Endometrium (tissue), 2 donors: ENCODE results near the gene DAPK1.

ENCODE experiments used
- FAIRE-seq: peaks from 2 replicates; lab custom pipeline; 2012; peaks lifted over from hg19 to GRCh38; lab: Jason Lieb, UNC
- donor health status: control.
- donor health status: control.

DAPK1 gene

GRCh38 chr9:87613265-87614111 lies 115.8 kb downstream of the DAPK1 start:
- FAIRE-seq: no peak

GRCh38 chr9:87614397-87614796 lies 116.7 kb downstream of the DAPK1 start:
- FAIRE-seq: no peak

- FAIRE-seq: no peak
Measured at GRCh38 chr9:87615136-87615535, 117.5 kb downstream of the DAPK1 start.

- no peak for FAIRE-seq
Measured at GRCh38 chr9:87615547-87616148, 118.0 kb downstream of the DAPK1 start.

- FAIRE-seq: no peak
Measured at GRCh38 chr9:87618226-87618625, 120.6 kb downstream of the DAPK1 start.

GRCh38 chr9:87618931-87619330 lies 121.3 kb downstream of the DAPK1 start:
- no peak for FAIRE-seq

GRCh38 chr9:87619346-87619745 lies 121.7 kb downstream of the DAPK1 start:
- FAIRE-seq: no peak

GRCh38 chr9:87620731-87621322 lies 123.2 kb downstream of the DAPK1 start:
- no peak for FAIRE-seq

- no peak for FAIRE-seq
Measured at GRCh38 chr9:87622098-87622497, 124.4 kb downstream of the DAPK1 start.

GRCh38 chr9:87622923-87623322 lies 125.3 kb downstream of the DAPK1 start:
- FAIRE-seq: no peak

- FAIRE-seq: no peak
Measured at GRCh38 chr9:87628346-87628745, 130.7 kb downstream of the DAPK1 start.

GRCh38 chr9:87629104-87629503 lies 131.4 kb downstream of the DAPK1 start:
- FAIRE-seq: no peak

- no peak for FAIRE-seq
Measured at GRCh38 chr9:87630266-87630665, 132.6 kb downstream of the DAPK1 start.

GRCh38 chr9:87630846-87631245 lies 133.2 kb downstream of the DAPK1 start:
- no peak for FAIRE-seq

GRCh38 chr9:87635656-87636501 lies 138.2 kb downstream of the DAPK1 start:
- FAIRE-seq: no peak

GRCh38 chr9:87638292-87638691 lies 140.6 kb downstream of the DAPK1 start:
- FAIRE-seq: no peak

GRCh38 chr9:87639949-87640348 lies 142.3 kb downstream of the DAPK1 start:
- no peak for FAIRE-seq

GRCh38 chr9:87640385-87640795 lies 142.7 kb downstream of the DAPK1 start:
- no peak for FAIRE-seq

GRCh38 chr9:87641067-87641466 lies 143.4 kb downstream of the DAPK1 start:
- no peak for FAIRE-seq

GRCh38 chr9:87642330-87643106 lies 144.9 kb downstream of the DAPK1 start:
- FAIRE-seq: no peak

- no peak for FAIRE-seq
Measured at GRCh38 chr9:87643107-87643650, 145.5 kb downstream of the DAPK1 start.
